COLO668 (cell line): Measurements from ENCODE around the gene CDCA3.
"Not testable (repeated sequence)": the region's sequence is repeated elsewhere in the genome, so short reads cannot be mapped to it uniquely, and the experiment has no call there.

Source experiments
- DNase-seq: peaks from one replicate; lab custom pipeline; 2025; ENCODE audit not compliant: unreplicated experiment; lab: John Stamatoyannopoulos, UW

The CDCA3 gene

GRCh38 chr12:6851153-6851920 is at the start of gene CDCA3:
CDCA3 (minus strand) TSS chr12:6851286; CDS start chr12:6850952, 334 bp downstream.
- peak; percentile 91 for DNase-seq

GRCh38 chr12:6899837-6900519 is 48.9 kb upstream of the CDCA3 start:
- no peak for DNase-seq

GRCh38 chr12:6899427-6899826 is 48.3 kb upstream of the CDCA3 start:
- no peak for DNase-seq

GRCh38 chr12:6896846-6897435 is 45.9 kb upstream of the CDCA3 start:
- DNase-seq = no peak

GRCh38 chr12:6894321-6894720 is 43.2 kb upstream of the CDCA3 start:
- DNase-seq = no peak

GRCh38 chr12:6892683-6893082 is 41.6 kb upstream of the CDCA3 start:
- not testable (repeated sequence) for DNase-seq

- DNase-seq = no peak
These were observed 40.5 kb upstream of the CDCA3 start for GRCh38 chr12:6891646-6892001.

GRCh38 chr12:6890789-6891645 is 39.9 kb upstream of the CDCA3 start:
- DNase-seq = peak; percentile 96

GRCh38 chr12:6889775-6890573 is 38.9 kb upstream of the CDCA3 start:
- not testable (repeated sequence) for DNase-seq

GRCh38 chr12:6888794-6889193 is 37.7 kb upstream of the CDCA3 start:
- not testable (repeated sequence) for DNase-seq

- DNase-seq = no peak
These were observed 37.3 kb upstream of the CDCA3 start for GRCh38 chr12:6888360-6888759.

- no peak for DNase-seq
These were observed 36.4 kb upstream of the CDCA3 start for GRCh38 chr12:6887460-6887859.

- not testable (repeated sequence) for DNase-seq
These were observed 35.3 kb upstream of the CDCA3 start for GRCh38 chr12:6886206-6886999.

- DNase-seq = no peak
These were observed 33.5 kb upstream of the CDCA3 start for GRCh38 chr12:6884539-6884938.

GRCh38 chr12:6883683-6884082 is 32.6 kb upstream of the CDCA3 start:
- no peak for DNase-seq

- no peak for DNase-seq
These were observed 32.2 kb upstream of the CDCA3 start for GRCh38 chr12:6883252-6883651.

- DNase-seq = not testable (repeated sequence)
These were observed 28.7 kb upstream of the CDCA3 start for GRCh38 chr12:6879824-6880223.

- DNase-seq = not testable (repeated sequence)
These were observed 22.9 kb upstream of the CDCA3 start for GRCh38 chr12:6874015-6874368.

- DNase-seq = peak; percentile 96
These were observed 22.3 kb upstream of the CDCA3 start, which contains the start of gene SPSB2 for GRCh38 chr12:6873094-6874014. SPSB2 (minus strand) TSS chr12:6873303; CDS start chr12:6872901, 402 bp downstream.
